IMR-90 (cell line): ENCODE measurements around the gene BTAF1. TPM values are rescaled to one million over a fixed set of nuclear protein-coding genes. Genes with fewer than 3 reads are reported as not detected.

ENCODE experiments used
- ATAC-seq: fragments of 200-7000 bp; cut with Tn5 transposase; 2 replicates; pipeline ENCODE4 v1.9.1; 2020; ENCODE audit warnings: low read depth, mild to moderate bottlenecking, moderate library complexity
- BruUV-seq: library from RNA; stranded (reverse); fragments of 400-500 nt; replicated peaks from 2 replicates; lab custom pipeline; 2021; lab: Mats Ljungman, UMichigan
- CTCF ChIA-PET: fragments of 300-600 bp; formaldehyde crosslinking; extraction: SDS; loops from one replicate; lab custom pipeline; 2021; ENCODE audit warnings: antibody characterized with exemption; lab: Yijun Ruan, JAX
- POLR2A ChIA-PET: fragments of 300-600 bp; sonication (Branson Sonifier 250); formaldehyde crosslinking; loops from one replicate; lab custom pipeline; 2022; ENCODE audit warnings: antibody characterized with exemption; ENCODE audit not compliant: unreplicated experiment; lab: Charles Lee
- DNase-seq: peaks from one replicate; pipeline ENCODE4 v3.0.0; 2013
- H2AFZ ChIP-seq: replicated peaks from 2 replicates; pipeline ENCODE3; 2013; ENCODE audit warnings: low read length, mild to moderate bottlenecking; ENCODE audit not compliant: poor library complexity
- H2AK5ac ChIP-seq: 2 replicates; pipeline ENCODE4 v1.6.1; 2013; ENCODE audit warnings: low read depth, low read length, inconsistent platforms
- H2AK9ac ChIP-seq: replicated peaks from 2 replicates; pipeline ENCODE3; 2013; ENCODE audit warnings: mild to moderate bottlenecking, low read depth, low read length, moderate library complexity; ENCODE audit not compliant: poor library complexity
- H2BK120ac ChIP-seq: 2 replicates; pipeline ENCODE4 v1.6.1; 2013; ENCODE audit warnings: low read depth, low read length, inconsistent platforms
- H2BK15ac ChIP-seq: 3 replicates; pipeline ENCODE4 v1.6.1; 2013; ENCODE audit warnings: low read depth, low read length, inconsistent platforms
- H2BK20ac ChIP-seq: 2 replicates; pipeline ENCODE4 v1.6.1; 2013; ENCODE audit warnings: low read depth, mild to moderate bottlenecking, inconsistent platforms, low read length, moderate library complexity
- H2BK5ac ChIP-seq: 2 replicates; pipeline ENCODE4 v1.6.1; 2013; ENCODE audit warnings: mild to moderate bottlenecking, low read depth, low read length, inconsistent platforms; ENCODE audit not compliant: poor library complexity, severe bottlenecking
- H3K14ac ChIP-seq: replicated peaks from 2 replicates; pipeline ENCODE4 v1.6.1; 2013; ENCODE audit warnings: low read depth, low read length, inconsistent platforms
- H3K18ac ChIP-seq: 2 replicates; pipeline ENCODE4 v1.6.1; 2013; ENCODE audit warnings: low read depth, low read length, control low read depth
- H3K23ac ChIP-seq: 2 replicates; pipeline ENCODE4 v1.6.1; 2013; ENCODE audit warnings: low read depth, low read length, inconsistent platforms
- H3K27ac ChIP-seq: 2 replicates; pipeline ENCODE4 v1.5.1; 2013; ENCODE audit warnings: mild to moderate bottlenecking, control low read depth, low read length; ENCODE audit not compliant: insufficient read depth
- H3K27me3 ChIP-seq: 2 replicates; pipeline ENCODE4 v1.6.1; 2013; ENCODE audit warnings: low read length; ENCODE audit not compliant: control insufficient read depth, insufficient read depth
- H3K36me3 ChIP-seq: 2 replicates; pipeline ENCODE4 v1.6.1; 2013; ENCODE audit warnings: low read length, mixed read lengths; ENCODE audit not compliant: control insufficient read depth, insufficient read depth
- H3K4ac ChIP-seq: 2 replicates; pipeline ENCODE4 v1.6.1; 2013; ENCODE audit warnings: low read depth, low read length, inconsistent platforms
- H3K4me1 ChIP-seq: 2 replicates; pipeline ENCODE4 v1.6.1; 2013; ENCODE audit warnings: low read length, mixed read lengths; ENCODE audit not compliant: control insufficient read depth, insufficient read depth
- H3K4me2 ChIP-seq: 2 replicates; pipeline ENCODE4 v1.6.1; 2013; ENCODE audit warnings: low read depth, mild to moderate bottlenecking, control low read depth, low read length, moderate library complexity
- H3K4me3 ChIP-seq: 2 replicates; pipeline ENCODE4 v1.5.1; 2013; ENCODE audit warnings: low read depth, mild to moderate bottlenecking, control low read depth, low read length, moderate library complexity; ENCODE audit not compliant: insufficient read depth
- H3K56ac ChIP-seq: 2 replicates; pipeline ENCODE4 v1.6.1; 2013; ENCODE audit warnings: low read length, inconsistent platforms; ENCODE audit not compliant: insufficient read depth; ENCODE audit errors: extremely low read depth
- H3K79me1 ChIP-seq, 2 experiments: 2 replicates each; pipeline ENCODE4 v1.6.1; 2013; ENCODE audit warnings: low read length in 2 of 2, inconsistent platforms in 1 of 2, low read depth in 1 of 2
- H3K9ac ChIP-seq: 2 replicates; pipeline ENCODE4 v1.6.1; 2013; ENCODE audit warnings: low read depth, low read length, control low read depth
- H3K9me1 ChIP-seq: 2 replicates; pipeline ENCODE4 v1.6.1; 2013; ENCODE audit warnings: low read length, inconsistent platforms; ENCODE audit not compliant: insufficient read depth
- H3K9me3 ChIP-seq: 2 replicates; pipeline ENCODE4 v1.6.1; 2013; ENCODE audit warnings: low read length; ENCODE audit not compliant: control insufficient read depth, insufficient read depth
- H4K20me1 ChIP-seq: 2 replicates; pipeline ENCODE4 v1.6.1; 2013; ENCODE audit warnings: low read length, inconsistent platforms; ENCODE audit not compliant: insufficient read depth
- H4K5ac ChIP-seq: 2 replicates; pipeline ENCODE4 v1.6.1; 2013; ENCODE audit warnings: mild to moderate bottlenecking, low read depth, low read length, control low read depth
- H4K8ac ChIP-seq, 2 experiments: 2 replicates each; pipeline ENCODE4 v1.6.1; 2013; ENCODE audit warnings: low read depth in 2 of 2, low read length in 2 of 2, control low read depth in 1 of 2, inconsistent platforms in 1 of 2
- H4K91ac ChIP-seq: 2 replicates; pipeline ENCODE4 v1.6.1; 2013; ENCODE audit warnings: low read depth, low read length, inconsistent platforms; ENCODE audit not compliant: insufficient read depth
- BHLHE40 ChIP-seq: fragments of 150-350 bp; IDR thresholded peaks from 2 replicates; pipeline ENCODE4 v1.6.1; 2016; ENCODE audit warnings: mild to moderate bottlenecking, low read depth, low read length
- CEBPB ChIP-seq: IDR thresholded peaks from 2 replicates; pipeline ENCODE4 v1.6.1; 2012; ENCODE audit warnings: low read depth, low read length, improper control_type of control experiment
- CHD1 ChIP-seq: IDR thresholded peaks from 2 replicates; pipeline ENCODE4 v1.6.1; 2012; ENCODE audit warnings: low read depth, low read length, improper control_type of control experiment
- MAFK ChIP-seq: IDR thresholded peaks from 2 replicates; pipeline ENCODE4 v1.6.1; 2012; ENCODE audit warnings: low read depth, low read length, improper control_type of control experiment
- MAZ ChIP-seq: IDR thresholded peaks from 2 replicates; pipeline ENCODE4 v1.6.1; 2012; ENCODE audit warnings: low read depth, mild to moderate bottlenecking, low read length, improper control_type of control experiment, moderate library complexity, borderline replicate concordance
- MXI1 ChIP-seq: IDR thresholded peaks from 2 replicates; pipeline ENCODE4 v1.6.1; 2012; ENCODE audit warnings: low read depth, mild to moderate bottlenecking, low read length, moderate library complexity, borderline replicate concordance
- NFE2L2 ChIP-seq: fragments of 150-350 bp; IDR thresholded peaks from 2 replicates; pipeline ENCODE4 v1.6.1; 2016; ENCODE audit warnings: low read depth, mild to moderate bottlenecking, low read length
- POLR2A ChIP-seq: IDR thresholded peaks from 2 replicates; pipeline ENCODE4 v1.6.1; 2012; ENCODE audit warnings: mild to moderate bottlenecking, low read depth, low read length
- RAD21 ChIP-seq: IDR thresholded peaks from 2 replicates; pipeline ENCODE4 v1.6.1; 2012; ENCODE audit warnings: low read length, improper control_type of control experiment
- RCOR1 ChIP-seq: IDR thresholded peaks from 2 replicates; pipeline ENCODE4 v1.6.1; 2012; ENCODE audit warnings: mild to moderate bottlenecking, low read length, improper control_type of control experiment; ENCODE audit not compliant: insufficient replicate concordance
- whole genome bisulfite sequencing, 2 experiments: methylation state at CpG; one replicate each; pipeline versions ENCODE4 v1.1.5 to v1.1.7; 2013; ENCODE audit warnings: missing lambda C conversion rate in 2 of 2; ENCODE audit not compliant: insufficient read length in 1 of 2; ENCODE audit errors: extremely low coverage in 2 of 2; 5-methylcytosine and 5-hydroxymethylcytosine counted together
- dilution Hi-C: fragments of 300-500 bp; cut with HindIII; formaldehyde crosslinking; loops from one replicate; pipeline ENCODE4 v1.14.3; 2018; ENCODE audit warnings: low sequenced_read_pairs; ENCODE audit not compliant: unreplicated experiment
- in situ Hi-C: fragments of 300-500 bp; cut with MboI; formaldehyde crosslinking; loops from 3 replicates; pipeline ENCODE4 v1.14.3; 2019; ENCODE audit warnings: low sequenced_read_pairs, inconsistent platforms, mixed read lengths
- intact Hi-C: fragments of 100-400 bp; cut with micrococcal nuclease; formaldehyde crosslinking; loops from 2 replicates; pipeline ENCODE4 v1.10.0; 2022
- polyA plus RNA-seq, 3 experiments: library from polyadenylated mRNA; depleted of rRNA; stranded (reverse); fragments of >200 nt; gene quantifications; 2 replicates each; pipeline ENCODE4 v1.2.3, GENCODE V29; 2012; ENCODE audit warnings: low replicate concordance in 1 of 3
- total RNA-seq: library from RNA; depleted of rRNA; stranded (reverse); fragments of >200 nt; gene quantifications from 2 replicates; pipeline ENCODE4 v1.2.3, GENCODE V29; 2012
- TF ChIP-seq, protein P1 (sequence below): fragments of 150-350 bp; IDR thresholded peaks from 2 replicates; pipeline ENCODE4 v1.6.1; 2017; ENCODE audit warnings: mild to moderate bottlenecking, antibody characterized with exemption, low read length, low read depth
- TF ChIP-seq, protein P2 (sequence below): conservative IDR thresholded peaks from 2 replicates; pipeline ENCODE4 v1.5.1; 2012; ENCODE audit warnings: mild to moderate bottlenecking, low read depth, low read length, improper control_type of control experiment
- TF ChIP-seq, protein P3 (sequence below): fragments of 150-350 bp; IDR thresholded peaks from 2 replicates; pipeline ENCODE4 v1.6.1; 2016; ENCODE audit warnings: low read depth, mild to moderate bottlenecking, low read length, moderate library complexity, borderline replicate concordance

BTAF1 gene
- total and polyA plus RNA-seq, 2 of the 4 experiments (the other 2 are of a cell fraction): 15.0 to 42.3 TPM

DNA sequence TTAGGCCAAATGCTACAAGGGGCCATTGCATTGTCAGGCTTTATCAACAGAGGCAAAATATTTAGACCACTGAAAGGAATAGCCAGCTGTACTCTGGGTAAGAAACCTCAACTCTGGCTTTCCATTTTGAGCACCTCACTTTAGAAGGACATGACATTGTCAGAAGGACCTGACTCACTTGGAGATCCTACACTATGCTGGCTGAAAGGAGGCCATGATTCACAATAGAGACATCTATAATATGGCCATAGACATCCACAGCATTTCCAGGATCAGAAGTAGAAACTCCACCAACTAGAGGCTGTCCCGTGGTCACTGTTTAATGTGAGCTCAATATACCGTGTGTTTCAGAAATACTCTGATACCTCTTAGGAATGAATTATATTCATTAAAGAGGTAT, 140.9 kb downstream of the BTAF1 start:
- in situ Hi-C loops: no loop called here
- BruUV-seq: no TSS peak
- H2AFZ ChIP-seq: no peak overlapping the region
- no peaks in the 10 kb centered on the region for H3K9me3 ChIP-seq
- intact Hi-C loops: no loop called here
- H4K91ac ChIP-seq: no peak overlapping the region
- dilution Hi-C loops: no loop called here
- H2BK15ac ChIP-seq: no peak overlapping the region
- H3K14ac ChIP-seq: no peak overlapping the region
- H2AK5ac ChIP-seq: no peak overlapping the region
- no peaks in the 10 kb centered on the region; the same call in 1 of the 2 replicates for H3K36me3 ChIP-seq
- no peaks in the 10 kb centered on the region for H4K20me1 ChIP-seq
- CTCF ChIA-PET: no interaction called here
- no peak overlapping the region for H3K18ac ChIP-seq
- H3K23ac ChIP-seq: no peak overlapping the region
- H3K9me1 ChIP-seq: peaks cover 3% of the 10 kb centered on the region; the same call in 1 of the 2 replicates
- peak; percentile 48 for DNase-seq
- no peak overlapping the region for H3K4me2 ChIP-seq
- TF ChIP-seq BHLHE40 (no peak), NFE2L2 (no peak), POLR2A (no peak), MXI1 (no peak), RAD21 (no peak), CHD1 (no peak), RCOR1 (no peak), CEBPB (no peak), MAZ (no peak), MAFK (no peak)
- TF ChIP-seq, protein P1, sequence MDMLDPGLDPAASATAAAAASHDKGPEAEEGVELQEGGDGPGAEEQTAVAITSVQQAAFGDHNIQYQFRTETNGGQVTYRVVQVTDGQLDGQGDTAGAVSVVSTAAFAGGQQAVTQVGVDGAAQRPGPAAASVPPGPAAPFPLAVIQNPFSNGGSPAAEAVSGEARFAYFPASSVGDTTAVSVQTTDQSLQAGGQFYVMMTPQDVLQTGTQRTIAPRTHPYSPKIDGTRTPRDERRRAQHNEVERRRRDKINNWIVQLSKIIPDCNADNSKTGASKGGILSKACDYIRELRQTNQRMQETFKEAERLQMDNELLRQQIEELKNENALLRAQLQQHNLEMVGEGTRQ: no peak
- TF ChIP-seq, protein P2, sequence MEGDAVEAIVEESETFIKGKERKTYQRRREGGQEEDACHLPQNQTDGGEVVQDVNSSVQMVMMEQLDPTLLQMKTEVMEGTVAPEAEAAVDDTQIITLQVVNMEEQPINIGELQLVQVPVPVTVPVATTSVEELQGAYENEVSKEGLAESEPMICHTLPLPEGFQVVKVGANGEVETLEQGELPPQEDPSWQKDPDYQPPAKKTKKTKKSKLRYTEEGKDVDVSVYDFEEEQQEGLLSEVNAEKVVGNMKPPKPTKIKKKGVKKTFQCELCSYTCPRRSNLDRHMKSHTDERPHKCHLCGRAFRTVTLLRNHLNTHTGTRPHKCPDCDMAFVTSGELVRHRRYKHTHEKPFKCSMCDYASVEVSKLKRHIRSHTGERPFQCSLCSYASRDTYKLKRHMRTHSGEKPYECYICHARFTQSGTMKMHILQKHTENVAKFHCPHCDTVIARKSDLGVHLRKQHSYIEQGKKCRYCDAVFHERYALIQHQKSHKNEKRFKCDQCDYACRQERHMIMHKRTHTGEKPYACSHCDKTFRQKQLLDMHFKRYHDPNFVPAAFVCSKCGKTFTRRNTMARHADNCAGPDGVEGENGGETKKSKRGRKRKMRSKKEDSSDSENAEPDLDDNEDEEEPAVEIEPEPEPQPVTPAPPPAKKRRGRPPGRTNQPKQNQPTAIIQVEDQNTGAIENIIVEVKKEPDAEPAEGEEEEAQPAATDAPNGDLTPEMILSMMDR: no peak
- TF ChIP-seq, protein P3, sequence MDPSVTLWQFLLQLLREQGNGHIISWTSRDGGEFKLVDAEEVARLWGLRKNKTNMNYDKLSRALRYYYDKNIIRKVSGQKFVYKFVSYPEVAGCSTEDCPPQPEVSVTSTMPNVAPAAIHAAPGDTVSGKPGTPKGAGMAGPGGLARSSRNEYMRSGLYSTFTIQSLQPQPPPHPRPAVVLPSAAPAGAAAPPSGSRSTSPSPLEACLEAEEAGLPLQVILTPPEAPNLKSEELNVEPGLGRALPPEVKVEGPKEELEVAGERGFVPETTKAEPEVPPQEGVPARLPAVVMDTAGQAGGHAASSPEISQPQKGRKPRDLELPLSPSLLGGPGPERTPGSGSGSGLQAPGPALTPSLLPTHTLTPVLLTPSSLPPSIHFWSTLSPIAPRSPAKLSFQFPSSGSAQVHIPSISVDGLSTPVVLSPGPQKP: no peak
- peaks cover 5% of the 10 kb centered on the region; the same call in 1 of the 2 replicates for H3K4me1 ChIP-seq
- H3K4ac ChIP-seq: no peak overlapping the region
- H3K79me1 ChIP-seq: no peaks in the 10 kb centered on the region
- no peak overlapping the region for H4K8ac ChIP-seq
- H3K4me3 ChIP-seq: no peak overlapping the region
- no peak overlapping the region for H3K56ac ChIP-seq
- WGBS, 2 experiments: no CpG with 5 or more reads among the region's 2 CpGs
- POLR2A ChIA-PET: no interaction called here
- no peaks in the 10 kb centered on the region for H3K27me3 ChIP-seq
- H3K9ac ChIP-seq: no peak overlapping the region
- no peak overlapping the region for H3K27ac ChIP-seq
- H4K5ac ChIP-seq: no peak overlapping the region
- H2BK20ac ChIP-seq: no peak overlapping the region
- no peak overlapping the region for H2BK120ac ChIP-seq
- ATAC-seq: no peak
- no peak overlapping the region for H2BK5ac ChIP-seq
- H2AK9ac ChIP-seq: no peak overlapping the region
